Measurements from ENCODE around the gene ERBB4. TPM values are rescaled to one million over a fixed set of nuclear protein-coding genes. Genes with fewer than 3 reads are reported as not detected.
A peak's percentile ranks its signal among the peaks of the same experiment; 100 is the strongest.

ERBB4 gene
- total RNA-seq, 1 donor from 2014 or later: 25.3 TPM

DNA sequence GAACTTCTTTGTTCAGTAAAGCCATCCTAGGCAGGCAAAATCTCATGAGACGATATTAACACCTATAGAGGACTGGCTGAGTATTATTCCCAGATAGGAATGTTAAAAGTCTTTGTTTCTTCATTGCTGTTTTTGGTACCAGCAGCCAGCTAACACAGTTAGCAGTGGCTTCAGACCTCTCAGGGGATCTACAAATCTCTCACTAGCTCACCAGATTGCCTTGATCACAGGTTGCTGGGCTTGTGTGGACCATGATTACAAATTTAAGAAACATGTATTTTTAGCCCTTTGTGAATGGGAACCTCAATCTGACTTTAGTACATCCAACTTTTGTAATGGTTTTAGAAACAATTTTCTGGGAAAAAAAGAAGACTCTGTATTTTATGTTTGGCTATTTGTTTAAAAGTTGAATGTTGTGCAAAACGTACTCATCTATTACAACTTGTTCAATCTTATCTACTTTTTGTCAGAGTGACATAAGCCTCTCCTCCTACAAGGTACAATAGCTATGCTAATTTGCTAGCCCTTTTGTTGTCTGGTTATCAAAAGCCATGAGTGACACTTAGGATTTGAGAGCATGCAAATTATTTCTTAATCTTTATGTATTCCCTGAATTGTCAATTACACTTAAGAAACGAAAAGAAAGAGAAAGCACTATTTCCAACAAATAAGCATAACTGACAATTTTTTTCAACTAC, 693.1 kb downstream of the ERBB4 start:
- Histone ChIP-seq H3K36me3 (no peaks in the 10 kb centered on the region), H3K27me3 (ENCODE audit: low read depth) (no peaks in the 10 kb centered on the region), H3K4me1 (no peaks in the 10 kb centered on the region), H3K27ac (no peak overlapping the region), H3K9me3 (no peaks in the 10 kb centered on the region), H3K4me3 (no peak overlapping the region)
- intact Hi-C loops (cut with DNase I): no loop called here
- ATAC-seq (no peak), DNase-seq (no peak)
- TF ChIP-seq, protein P1, sequence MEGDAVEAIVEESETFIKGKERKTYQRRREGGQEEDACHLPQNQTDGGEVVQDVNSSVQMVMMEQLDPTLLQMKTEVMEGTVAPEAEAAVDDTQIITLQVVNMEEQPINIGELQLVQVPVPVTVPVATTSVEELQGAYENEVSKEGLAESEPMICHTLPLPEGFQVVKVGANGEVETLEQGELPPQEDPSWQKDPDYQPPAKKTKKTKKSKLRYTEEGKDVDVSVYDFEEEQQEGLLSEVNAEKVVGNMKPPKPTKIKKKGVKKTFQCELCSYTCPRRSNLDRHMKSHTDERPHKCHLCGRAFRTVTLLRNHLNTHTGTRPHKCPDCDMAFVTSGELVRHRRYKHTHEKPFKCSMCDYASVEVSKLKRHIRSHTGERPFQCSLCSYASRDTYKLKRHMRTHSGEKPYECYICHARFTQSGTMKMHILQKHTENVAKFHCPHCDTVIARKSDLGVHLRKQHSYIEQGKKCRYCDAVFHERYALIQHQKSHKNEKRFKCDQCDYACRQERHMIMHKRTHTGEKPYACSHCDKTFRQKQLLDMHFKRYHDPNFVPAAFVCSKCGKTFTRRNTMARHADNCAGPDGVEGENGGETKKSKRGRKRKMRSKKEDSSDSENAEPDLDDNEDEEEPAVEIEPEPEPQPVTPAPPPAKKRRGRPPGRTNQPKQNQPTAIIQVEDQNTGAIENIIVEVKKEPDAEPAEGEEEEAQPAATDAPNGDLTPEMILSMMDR (IDR thresholded peaks at IDR 0.05): no peak

DNA sequence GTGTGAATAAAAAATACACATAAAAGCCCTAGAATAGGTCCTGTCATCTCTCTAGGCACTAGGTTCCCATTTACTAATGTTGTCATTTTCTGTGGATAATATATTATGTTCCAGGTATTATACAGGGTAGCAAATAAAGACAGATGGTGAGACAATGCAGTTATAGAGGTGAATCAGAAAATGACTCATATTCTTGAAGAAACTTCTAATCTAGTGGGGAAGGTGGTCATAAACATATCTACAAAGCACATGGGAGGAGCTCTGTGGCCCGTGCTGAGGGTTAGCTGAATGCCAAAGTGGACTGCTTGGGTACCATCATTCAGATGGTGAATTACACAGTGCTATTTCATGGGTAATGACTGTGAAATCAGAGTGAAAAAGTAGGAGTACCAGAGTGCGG, 700.9 kb downstream of the ERBB4 start:
- Histone ChIP-seq H3K36me3 (no peaks in the 10 kb centered on the region), H3K9me3 (no peaks in the 10 kb centered on the region), H3K27me3 (ENCODE audit: low read depth) (no peaks in the 10 kb centered on the region), H3K4me1 (no peaks in the 10 kb centered on the region), H3K27ac (no peak overlapping the region), H3K4me3 (no peak overlapping the region)
- no peak for DNase-seq
- intact Hi-C loops (cut with DNase I): no loop called here
- TF ChIP-seq, protein P1 (IDR thresholded peaks at IDR 0.05): no peak
- ATAC-seq: no peak

DNA sequence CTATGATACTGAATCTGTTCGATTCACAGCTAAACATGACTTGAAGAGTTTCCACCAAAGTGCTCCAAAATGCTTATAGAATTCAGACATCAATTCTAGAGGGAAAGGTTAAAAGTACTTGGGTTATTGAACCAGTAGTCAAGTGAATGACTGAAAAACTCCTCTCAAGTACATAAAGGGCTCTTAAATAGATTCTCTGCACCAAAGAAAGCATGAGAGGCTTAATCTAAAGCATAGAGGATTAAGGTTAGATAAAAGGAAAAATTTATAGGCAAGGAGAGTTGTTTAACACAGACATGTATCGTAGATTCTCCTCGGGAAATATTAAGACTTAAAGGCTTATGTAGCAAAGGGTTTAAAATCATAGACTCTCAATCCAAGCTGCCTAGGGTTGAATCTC, 701.4 kb downstream of the ERBB4 start:
- Histone ChIP-seq H3K36me3 (no peaks in the 10 kb centered on the region), H3K27ac (no peak overlapping the region), H3K4me3 (no peak overlapping the region), H3K27me3 (ENCODE audit: low read depth) (no peaks in the 10 kb centered on the region), H3K9me3 (no peaks in the 10 kb centered on the region), H3K4me1 (no peaks in the 10 kb centered on the region)
- TF ChIP-seq, protein P1 (IDR thresholded peaks at IDR 0.05): no peak
- ATAC-seq (no peak), DNase-seq (no peak)
- intact Hi-C loops (cut with DNase I): no loop called here

DNA sequence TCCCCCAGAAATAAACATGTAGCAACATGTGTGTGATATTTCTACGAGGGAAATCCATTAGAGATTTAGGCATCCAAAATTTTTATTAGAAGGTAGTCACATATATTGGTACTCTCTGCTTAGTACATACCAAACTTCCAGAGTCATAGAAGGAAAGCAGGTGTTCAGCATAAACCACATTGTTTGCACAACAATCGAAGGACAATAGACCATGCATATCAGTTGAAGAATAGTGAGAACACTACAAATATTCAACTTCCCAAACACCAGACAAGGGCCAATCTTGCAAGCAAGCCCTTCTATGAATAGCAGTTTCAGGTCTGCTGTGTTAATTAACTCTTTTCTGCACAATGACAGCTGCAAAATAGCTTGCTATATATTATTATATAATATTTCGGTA, 702.2 kb downstream of the ERBB4 start:
- TF ChIP-seq, protein P1 (IDR thresholded peaks at IDR 0.05): no peak
- DNase-seq (no peak), ATAC-seq (peak; percentile 24 to 42)
- Histone ChIP-seq H3K9me3 (no peaks in the 10 kb centered on the region), H3K4me1 (no peaks in the 10 kb centered on the region), H3K27me3 (ENCODE audit: low read depth) (no peaks in the 10 kb centered on the region), H3K4me3 (no peak overlapping the region), H3K36me3 (no peaks in the 10 kb centered on the region), H3K27ac (no peak overlapping the region)
- intact Hi-C loops (cut with DNase I): no loop called here

DNA sequence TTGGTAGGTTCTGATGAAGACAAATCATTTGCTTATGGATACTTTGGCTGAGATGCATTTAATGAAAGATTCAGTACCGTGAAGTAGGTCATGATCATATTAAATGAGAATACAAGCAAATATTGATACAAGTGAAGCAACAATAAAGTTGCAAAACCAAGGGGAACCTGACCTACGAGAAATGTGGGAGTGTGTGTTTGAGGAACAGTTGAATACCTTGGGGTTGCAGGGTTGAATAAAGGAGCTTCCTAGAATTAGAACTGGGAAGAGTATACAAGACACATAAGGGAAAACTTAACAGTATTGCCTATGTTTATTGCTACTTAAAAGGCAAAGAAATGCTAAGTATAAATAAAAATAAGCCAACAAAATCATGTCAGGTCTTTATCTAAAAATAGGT, 702.9 kb downstream of the ERBB4 start:
- no peaks in the 10 kb centered on the region for H3K4me1 ChIP-seq
- intact Hi-C loops (cut with DNase I): no loop called here
- TF ChIP-seq, protein P1 (IDR thresholded peaks at IDR 0.05): no peak
- no peaks in the 10 kb centered on the region for H3K9me3 ChIP-seq
- no peak overlapping the region for H3K27ac ChIP-seq
- DNase-seq (no peak), ATAC-seq (no peak)
- no peak overlapping the region for H3K4me3 ChIP-seq
- no peaks in the 10 kb centered on the region for H3K27me3 ChIP-seq (ENCODE audit: low read depth)
- H3K36me3 ChIP-seq: no peaks in the 10 kb centered on the region
